ENCODE results near the gene IGFALS.

Gene IGFALS

GRCh38 chr16:1763521-1764511, 29.7 kb downstream of the IGFALS start:
- DNase-seq = no peak

- no peak for DNase-seq
Observed at GRCh38 chr16:1762879-1763520, 30.5 kb downstream of the IGFALS start.

- DNase-seq = no peak
Observed at GRCh38 chr16:1762196-1762878, 31.2 kb downstream of the IGFALS start.

GRCh38 chr16:1761751-1762150, 31.8 kb downstream of the IGFALS start:
- DNase-seq = no peak

DNA sequence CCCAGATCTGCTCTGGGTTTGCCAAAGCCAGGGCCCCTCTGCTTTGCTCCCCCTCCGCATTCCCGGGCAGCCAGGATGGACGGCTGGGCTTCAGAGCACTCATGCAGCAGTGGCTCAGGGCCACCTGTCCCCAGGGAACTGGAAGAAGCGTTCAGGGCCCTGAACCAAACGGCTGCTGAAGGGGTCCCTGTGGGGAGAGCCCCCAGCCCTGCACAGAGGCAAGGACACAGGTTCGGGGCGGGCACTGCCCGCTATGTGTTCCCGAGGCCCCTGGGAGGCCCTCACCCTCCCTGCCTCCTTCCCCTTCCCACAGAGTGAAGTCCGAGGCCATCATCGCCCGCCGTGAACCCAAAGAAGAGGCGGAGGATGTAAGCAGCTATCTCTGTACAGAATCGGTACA, 32.6 kb downstream of the IGFALS start:
- no peak for DNase-seq

GRCh38 chr16:1759511-1759910, 34.0 kb downstream of the IGFALS start:
- no peak for DNase-seq

GRCh38 chr16:1758923-1759322, 34.6 kb downstream of the IGFALS start:
- no peak for DNase-seq

- no peak for DNase-seq
Observed at GRCh38 chr16:1757714-1758461, 35.6 kb downstream of the IGFALS start.

DNA sequence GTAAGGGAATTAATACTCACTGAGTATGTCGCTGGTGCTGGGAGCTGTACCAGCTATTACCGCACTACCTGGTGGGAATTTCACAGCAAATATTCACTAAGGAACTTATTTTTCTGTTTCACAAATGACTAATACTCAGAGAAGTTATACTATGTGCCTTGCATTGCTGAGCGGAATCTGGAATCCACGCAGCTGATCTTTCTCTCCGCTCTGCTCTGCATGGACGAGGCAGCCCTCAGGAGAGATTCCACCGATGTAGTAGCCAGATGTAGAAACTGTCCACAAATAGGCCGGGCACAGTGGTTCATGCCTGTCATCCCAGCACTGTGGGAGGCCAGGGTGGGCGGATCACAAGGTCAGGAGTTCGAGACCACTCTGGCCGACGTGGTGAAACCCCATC, 39.3 kb downstream of the IGFALS start:
- DNase-seq = no peak

- no peak for DNase-seq
Observed at GRCh38 chr16:1752853-1753252, 40.7 kb downstream of the IGFALS start.

DNA sequence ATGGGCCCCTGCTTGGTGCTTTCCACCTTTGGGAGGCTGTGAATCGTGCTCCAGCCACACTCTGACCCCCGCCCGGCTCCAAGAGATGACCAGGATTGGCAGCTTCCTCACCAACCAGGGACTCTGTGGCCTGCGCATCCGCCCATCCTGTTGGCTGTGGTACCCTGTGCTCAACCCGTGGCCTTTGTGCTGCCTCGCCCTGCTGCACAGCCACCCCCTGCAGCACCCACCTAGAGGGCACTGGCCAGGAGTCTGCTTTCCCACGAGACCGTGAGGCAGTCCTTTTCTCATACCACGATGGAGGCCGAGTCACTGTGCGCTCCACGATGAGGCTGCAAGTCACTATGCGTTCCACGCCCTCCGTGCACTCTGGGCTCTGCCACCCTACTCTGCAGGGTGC, 41.6 kb downstream of the IGFALS start:
- DNase-seq = no peak

GRCh38 chr16:1749152-1750117, 44.1 kb downstream of the IGFALS start:
- no peak for DNase-seq

GRCh38 chr16:1747934-1748333, 45.6 kb downstream of the IGFALS start:
- no peak for DNase-seq

DNA sequence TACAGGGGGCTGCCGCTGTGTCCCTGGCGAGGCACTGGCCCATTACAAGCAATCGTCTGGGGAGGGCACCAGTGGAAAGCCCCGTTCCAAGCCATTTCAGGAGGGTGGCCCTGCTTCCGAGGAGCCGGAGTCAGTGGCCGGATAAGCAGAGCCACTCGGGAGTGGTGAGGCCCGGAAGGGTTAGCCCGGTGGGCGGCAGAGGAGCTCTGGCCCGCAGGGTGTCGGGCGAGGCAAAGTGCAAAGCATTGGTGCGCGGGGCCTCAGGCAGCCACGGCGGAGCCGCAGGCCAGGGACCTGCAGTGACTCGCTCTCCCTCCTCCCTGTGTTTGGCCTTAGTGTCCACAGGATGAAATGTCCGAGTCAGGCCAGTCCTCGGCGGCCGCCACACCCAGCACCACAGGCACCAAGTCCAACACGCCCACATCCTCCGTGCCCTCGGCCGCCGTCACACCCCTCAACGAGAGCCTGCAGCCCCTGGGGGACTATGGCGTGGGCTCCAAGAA, 46.8 kb downstream of the IGFALS start:
- no peak for DNase-seq

DNA sequence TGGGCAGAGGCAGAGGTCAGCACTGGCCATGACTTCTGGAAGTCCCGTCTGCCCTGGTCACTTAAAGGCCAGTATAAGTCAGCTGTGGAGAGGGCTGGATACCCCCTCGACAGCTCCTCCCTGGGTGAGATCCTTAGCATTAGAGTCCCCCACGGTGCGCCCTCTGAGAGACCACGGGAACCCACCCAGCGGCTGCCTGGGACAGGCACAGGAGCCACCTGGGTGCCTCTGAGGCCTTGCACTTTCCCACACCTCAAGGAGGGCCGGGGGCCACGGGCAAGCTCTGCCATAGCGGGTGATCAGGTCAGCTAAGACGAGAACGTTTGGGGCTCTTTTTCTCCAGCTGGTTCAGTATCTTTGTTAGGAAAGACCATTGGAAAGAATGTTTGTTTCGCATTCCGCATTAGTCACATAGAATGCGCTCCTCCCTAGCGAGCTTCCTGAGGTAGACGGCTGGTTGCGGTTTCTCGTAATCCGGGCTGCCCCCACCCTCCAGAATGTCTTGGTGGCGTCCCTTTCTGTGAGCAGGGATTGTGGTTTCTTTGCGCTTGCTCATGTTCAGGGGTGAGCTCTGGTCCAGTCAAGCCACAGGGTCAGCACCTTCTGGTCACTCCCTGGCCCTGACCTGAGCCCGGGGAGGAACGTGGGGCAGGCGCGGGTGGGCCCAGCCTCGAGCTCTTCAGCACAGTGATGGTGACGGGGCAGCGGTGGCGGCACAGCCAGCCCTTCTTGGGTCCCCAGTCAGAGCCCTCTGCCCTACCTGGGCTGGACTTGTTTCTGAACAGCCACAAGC, 47.4 kb downstream of the IGFALS start:
- no peak for DNase-seq

- DNase-seq = no peak
Observed at GRCh38 chr16:1745181-1745899, 48.2 kb downstream of the IGFALS start.

DNA sequence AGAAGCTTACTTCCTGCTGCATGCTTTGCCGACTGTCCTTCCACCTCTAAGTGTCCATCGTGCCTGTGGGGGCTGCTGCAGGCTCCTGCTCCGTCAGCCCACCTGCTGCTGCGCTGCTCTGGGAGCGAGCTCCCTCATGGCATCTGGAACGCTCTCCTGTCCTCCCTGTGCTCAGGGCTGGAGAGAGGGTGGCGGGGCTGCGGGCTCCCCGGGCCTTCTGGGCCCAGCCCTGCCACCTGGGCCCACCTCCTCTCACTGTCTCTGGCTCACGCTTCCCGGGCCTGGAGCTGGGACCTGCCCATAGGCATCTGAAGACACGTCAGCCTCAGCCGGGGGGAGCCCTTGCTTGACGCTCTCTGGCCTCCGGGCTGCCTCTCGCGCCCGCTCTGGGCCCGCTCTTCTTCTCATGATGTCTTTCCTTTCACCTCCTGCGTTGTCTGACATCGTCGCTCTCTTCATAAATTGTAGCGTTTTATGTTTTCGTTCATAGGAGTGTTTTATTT, 49.1 kb downstream of the IGFALS start:
- DNase-seq = no peak

DNA sequence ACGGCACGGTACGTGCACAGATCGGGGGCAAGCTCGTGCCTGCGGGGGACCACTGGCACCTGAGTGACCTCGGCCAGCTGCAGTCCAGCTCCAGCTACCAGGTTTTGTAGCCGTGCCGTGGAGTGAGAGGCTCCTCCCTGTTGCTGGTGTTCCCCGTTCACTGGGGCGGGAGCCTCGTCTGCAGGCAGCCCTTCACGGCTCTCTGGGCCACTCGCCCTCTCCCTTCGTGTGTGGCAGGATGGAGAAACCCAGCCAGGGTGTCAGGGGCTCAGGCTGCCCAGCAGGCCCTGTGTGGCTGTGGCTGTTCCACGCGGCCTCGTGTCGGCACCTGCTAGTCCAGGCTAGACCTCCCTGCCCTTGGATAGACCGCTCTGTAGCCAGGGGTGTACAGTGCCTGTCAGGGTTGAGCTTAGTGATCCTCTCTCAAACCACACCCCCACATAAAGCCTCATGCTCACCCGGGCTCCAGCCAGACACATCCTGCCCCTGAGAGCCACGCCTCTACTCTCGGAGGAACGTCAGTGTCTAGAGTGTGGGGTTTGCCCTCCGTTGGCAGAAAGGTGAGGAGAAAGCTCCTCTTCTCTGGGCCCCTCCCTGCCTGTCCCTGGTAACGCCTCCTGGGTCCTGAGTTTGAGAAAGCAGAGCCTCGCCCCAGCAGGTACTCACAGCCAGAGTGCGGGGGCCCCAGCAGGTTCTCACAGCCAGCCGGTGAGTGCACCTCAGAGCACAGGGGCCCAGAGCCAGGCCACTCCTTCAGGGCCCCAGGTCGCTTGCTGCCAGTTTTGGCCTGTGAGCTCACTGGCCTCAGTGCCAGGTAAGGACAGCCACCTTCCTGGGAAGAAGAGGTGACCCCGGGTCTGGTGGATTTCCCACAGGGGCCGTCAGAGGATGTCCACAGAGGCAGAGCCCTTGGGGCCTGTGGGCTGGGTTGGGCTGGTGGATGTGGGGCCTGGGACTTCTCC, 49.8 kb downstream of the IGFALS start:
- DNase-seq = no peak

Data from CD4-positive, alpha-beta T cell treated with Interleukin-4 for 1 hour (primary cell).